Measurements from ENCODE around the gene BBS4. TPM values are rescaled to one million over a fixed set of nuclear protein-coding genes. Genes with fewer than 3 reads are reported as not detected.

Gene BBS4
- total RNA-seq, 2 donors from 2014 or later = 36.4 to 41.7 TPM

GRCh38 chr15:72749700-72750099 is 63.7 kb downstream of the BBS4 start:
- Histone ChIP-seq H3K4me3 (ENCODE audit: low read length) (no peak overlapping the region), H3K27me3 (ENCODE audit: control insufficient read depth, insufficient read depth, low read length, poor library complexity, severe bottlenecking) (no peaks in the 10 kb centered on the region), H3K36me3 (ENCODE audit: control insufficient read depth, insufficient read depth, low read length) (peaks cover 54% of the 10 kb centered on the region), H3K27ac (ENCODE audit: low read depth, low read length) (no peak overlapping the region), H3K9me3 (ENCODE audit: control insufficient read depth, low read length) (peaks cover 10% of the 10 kb centered on the region), H3K4me1 (ENCODE audit: control insufficient read depth, insufficient read depth, low read length) (no peaks in the 10 kb centered on the region), H3K9ac (ENCODE audit: extremely low read depth, low read length, poor library complexity, severe bottlenecking) (no peak overlapping the region)
- 88 to 100% methylated on average over 1 to 2 of the region's 2 CpGs for WGBS, 2 experiments (ENCODE audit: insufficient coverage in 1 of 2, insufficient read length in 1 of 2)
- H3K4me1 Mint-ChIP-seq = no peaks in the 10 kb centered on the region
- no peaks in the 10 kb centered on the region for H3K27me3 Mint-ChIP-seq (ENCODE audit: insufficient read depth)
- no peak overlapping the region for H3K4me3 Mint-ChIP-seq
- peaks cover 46% of the 10 kb centered on the region for H3K36me3 Mint-ChIP-seq (ENCODE audit: low read depth)
- no peak overlapping the region for H3K27ac Mint-ChIP-seq
- no peak for TF ChIP-seq CTCF (conservative IDR thresholded peaks at IDR 0.05)
- H3K9me3 Mint-ChIP-seq = no peaks in the 10 kb centered on the region
- no peak for DNase-seq

DNA sequence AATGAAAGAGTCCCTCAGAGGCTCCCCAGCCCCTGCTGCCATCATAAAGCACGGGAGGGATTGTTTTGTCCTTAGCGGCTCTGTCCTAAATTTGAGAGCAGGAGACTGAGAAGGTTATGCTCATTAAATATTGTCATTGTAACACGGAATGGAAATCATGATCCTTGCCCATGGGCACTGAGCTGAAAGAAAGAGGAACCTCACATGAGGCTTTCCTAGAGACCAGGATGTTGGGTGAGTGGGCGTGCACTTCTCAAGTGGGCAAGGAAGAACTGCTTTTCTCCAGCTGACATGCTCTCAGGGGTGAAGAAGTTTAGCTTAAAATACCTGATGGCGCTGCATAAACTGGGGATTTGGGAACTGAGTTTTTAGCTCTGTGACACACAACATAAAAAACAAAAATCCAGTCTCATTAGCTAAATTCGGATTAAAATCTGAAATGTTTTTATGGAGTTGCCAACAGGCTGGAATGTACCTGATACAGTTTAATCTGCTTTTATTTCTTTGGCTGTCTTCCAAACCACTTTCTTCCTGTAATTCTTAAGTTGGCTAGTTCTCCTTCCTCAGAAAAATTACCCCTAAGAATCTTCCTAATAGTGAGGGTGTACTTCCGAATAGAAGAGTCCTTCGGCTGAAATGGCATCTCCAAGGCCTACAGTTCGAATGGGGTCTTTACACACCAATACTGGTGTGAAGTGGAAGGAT is 65.9 kb downstream of the BBS4 start:
- Histone ChIP-seq H3K9me3 (ENCODE audit: control insufficient read depth, low read length) (peaks cover 6% of the 10 kb centered on the region), H3K27ac (ENCODE audit: low read depth, low read length) (no peak overlapping the region), H3K4me3 (ENCODE audit: low read length) (no peak overlapping the region), H3K9ac (ENCODE audit: extremely low read depth, low read length, poor library complexity, severe bottlenecking) (no peak overlapping the region), H3K4me1 (ENCODE audit: control insufficient read depth, insufficient read depth, low read length) (no peaks in the 10 kb centered on the region), H3K27me3 (ENCODE audit: control insufficient read depth, insufficient read depth, low read length, poor library complexity, severe bottlenecking) (no peaks in the 10 kb centered on the region), H3K36me3 (ENCODE audit: control insufficient read depth, insufficient read depth, low read length) (peaks cover 71% of the 10 kb centered on the region)
- no peak overlapping the region for H3K27ac Mint-ChIP-seq
- no peaks in the 10 kb centered on the region for H3K4me1 Mint-ChIP-seq
- no peak for DNase-seq
- TF ChIP-seq CTCF (conservative IDR thresholded peaks at IDR 0.05) = no peak
- H3K9me3 Mint-ChIP-seq = no peaks in the 10 kb centered on the region
- no peaks in the 10 kb centered on the region for H3K27me3 Mint-ChIP-seq (ENCODE audit: insufficient read depth)
- 93 to 100% methylated on average over 4 to 9 of the region's 9 CpGs for WGBS, 2 experiments (ENCODE audit: insufficient coverage in 1 of 2, insufficient read length in 1 of 2)
- no peak overlapping the region for H3K4me3 Mint-ChIP-seq
- peaks cover 61% of the 10 kb centered on the region for H3K36me3 Mint-ChIP-seq (ENCODE audit: low read depth)

GRCh38 chr15:72754096-72754495 is 68.1 kb downstream of the BBS4 start:
- no peak overlapping the region for H3K4me3 ChIP-seq (ENCODE audit: low read length)
- Mint-ChIP-seq H3K27ac (no peak overlapping the region), H3K4me1 (no peaks in the 10 kb centered on the region), H3K36me3 (ENCODE audit: low read depth) (peaks cover 70% of the 10 kb centered on the region), H3K27me3 (ENCODE audit: insufficient read depth) (no peaks in the 10 kb centered on the region), H3K4me3 (no peak overlapping the region), H3K9me3 (no peaks in the 10 kb centered on the region)
- no peak overlapping the region for H3K9ac ChIP-seq (ENCODE audit: extremely low read depth, low read length, poor library complexity, severe bottlenecking)
- no peak for TF ChIP-seq CTCF (conservative IDR thresholded peaks at IDR 0.05)
- whole genome bisulfite sequencing, 2 experiments (ENCODE audit: insufficient coverage in 1 of 2, insufficient read length in 1 of 2) = 60 to 93% methylated on average over 1 to 6 of the region's 6 CpGs
- H3K36me3 ChIP-seq (ENCODE audit: control insufficient read depth, insufficient read depth, low read length) = peaks cover 88% of the 10 kb centered on the region
- H3K4me1 ChIP-seq (ENCODE audit: control insufficient read depth, insufficient read depth, low read length) = no peaks in the 10 kb centered on the region
- no peak for DNase-seq
- no peaks in the 10 kb centered on the region for H3K27me3 ChIP-seq (ENCODE audit: control insufficient read depth, insufficient read depth, low read length, poor library complexity, severe bottlenecking)
- no peaks in the 10 kb centered on the region for H3K9me3 ChIP-seq (ENCODE audit: control insufficient read depth, low read length)
- H3K27ac ChIP-seq (ENCODE audit: low read depth, low read length) = no peak overlapping the region
